Esophagus (tissue), 2 donors: ENCODE data around the gene TNS1. TPM values are rescaled to one million over a fixed set of nuclear protein-coding genes. Genes with fewer than 3 reads are reported as not detected.

Experiments
- H3K27ac ChIP-seq, 2 donors: one replicate each; pipeline ENCODE4 v1.5.1; 2013; ENCODE audit warnings: low read depth in 2 of 2, mild to moderate bottlenecking in 2 of 2, inconsistent platforms in 1 of 2, low read length in 1 of 2, moderate library complexity in 1 of 2
- H3K27me3 ChIP-seq, 2 donors: one replicate each; pipeline ENCODE4 v1.6.1; 2013; ENCODE audit warnings: low read length in 2 of 2, control low read depth in 1 of 2, mild to moderate bottlenecking in 1 of 2; ENCODE audit not compliant: insufficient read depth in 2 of 2, control insufficient read depth in 1 of 2
- H3K36me3 ChIP-seq, 2 donors: one replicate each; pipeline ENCODE4 v1.6.1; 2013; ENCODE audit warnings: low read length in 1 of 2; ENCODE audit not compliant: control insufficient read depth in 2 of 2, insufficient read depth in 2 of 2
- H3K4me1 ChIP-seq, 2 donors: one replicate each; pipeline ENCODE4 v1.6.1; 2013; ENCODE audit warnings: low read length in 1 of 2; ENCODE audit not compliant: control insufficient read depth in 2 of 2, insufficient read depth in 2 of 2
- H3K4me3 ChIP-seq, 2 donors: one replicate each; pipeline ENCODE4 v1.5.1; 2013; ENCODE audit warnings: low read length in 2 of 2, mild to moderate bottlenecking in 2 of 2, low read depth in 1 of 2, moderate library complexity in 1 of 2
- H3K9me3 ChIP-seq, 2 donors: one replicate each; pipeline ENCODE4 v1.6.1; 2013; ENCODE audit warnings: mild to moderate bottlenecking in 2 of 2, low read depth in 1 of 2, low read length in 1 of 2, moderate library complexity in 1 of 2; ENCODE audit not compliant: control insufficient read depth in 2 of 2, insufficient read depth in 1 of 2
- WGBS, 2 donors: extraction: QIAGEN DNeasy Blood & Tissue Kit; methylation state at CpG; one replicate each; pipeline ENCODE4 v1.1.7; 2013; 5-methylcytosine and 5-hydroxymethylcytosine counted together
- polyA plus RNA-seq, 2 donors: library from polyadenylated mRNA; stranded (reverse); fragments of 200-250 nt; gene quantifications; one replicate each; pipeline ENCODE4 v1.2.3, GENCODE V29; 2013
- donor health status: healthy with polysubstance abuse.
- donor health status: Bipolar disorder and iron deficiency.

The TNS1 gene
- polyA plus RNA-seq, 2 donors, result 28.3 to 39.0 TPM

- Histone ChIP-seq H3K4me1 (peaks cover 14 to 22% of the 10 kb centered on the region in 2 donors), H3K27ac (peak overlapping the region in 1 of 2 donors; percentile 2), H3K4me3 (no peak overlapping the region), H3K27me3 (no peaks in the 10 kb centered on the region), H3K36me3 (peaks cover 0 to 4% of the 10 kb centered on the region in 2 donors), H3K9me3 (no peaks in the 10 kb centered on the region)
- 82 to 86% methylated on average over 7 of the region's 7 CpGs for WGBS, 2 donors
Observed at GRCh38 chr2:217854684-217855420, 147.9 kb downstream of the TNS1 start.

- H3K4me1 ChIP-seq, result peaks cover 14 to 26% of the 10 kb centered on the region in 2 donors
- no peaks in the 10 kb centered on the region for H3K9me3 ChIP-seq
- H3K27ac ChIP-seq, result peak overlapping the region; percentile 14 to 47
- H3K27me3 ChIP-seq, result no peaks in the 10 kb centered on the region
- H3K36me3 ChIP-seq, result peaks cover 0 to 4% of the 10 kb centered on the region in 2 donors
- no peak overlapping the region for H3K4me3 ChIP-seq
- WGBS, 2 donors, result 57 to 64% methylated on average over 3 of the region's 3 CpGs
Observed at GRCh38 chr2:217853961-217854360, 148.8 kb downstream of the TNS1 start.

DNA sequence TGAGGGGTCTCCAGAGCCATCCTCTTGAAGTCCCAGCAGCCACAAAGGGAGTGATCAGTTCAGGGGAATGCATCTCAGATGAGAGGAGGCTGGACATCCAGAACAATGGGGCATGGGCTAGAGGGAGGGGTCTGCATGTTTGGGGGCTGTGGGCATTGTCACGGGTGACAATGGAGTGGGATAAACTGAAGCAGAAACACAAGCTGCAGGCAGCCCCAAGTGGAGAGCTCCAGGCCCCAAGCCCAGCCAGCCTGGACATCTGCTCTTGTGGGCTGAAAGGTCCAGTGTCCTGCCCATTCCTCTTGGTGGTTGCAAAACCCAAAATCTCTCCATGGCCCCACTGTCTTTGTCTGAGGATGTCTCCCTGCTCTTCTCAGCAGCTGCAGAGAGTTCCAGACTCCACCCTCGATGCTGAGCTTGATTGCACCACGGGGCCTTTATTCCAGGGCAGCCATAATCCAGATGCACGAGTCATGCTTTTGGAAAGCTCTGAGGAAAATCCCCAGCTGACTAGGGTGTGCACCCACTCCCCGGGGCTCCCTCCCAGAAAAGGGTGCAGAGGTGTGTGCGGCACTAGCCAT lies 149.4 kb downstream of the TNS1 start:
- Histone ChIP-seq H3K27me3 (no peaks in the 10 kb centered on the region), H3K4me3 (no peak overlapping the region), H3K4me1 (peaks cover 14 to 29% of the 10 kb centered on the region in 2 donors), H3K36me3 (peaks cover 0 to 9% of the 10 kb centered on the region in 2 donors), H3K9me3 (no peaks in the 10 kb centered on the region), H3K27ac (peak overlapping the region in 1 of 2 donors; percentile 47)
- WGBS, 2 donors, result 24 to 33% methylated on average over 6 of the region's 6 CpGs

- Histone ChIP-seq H3K4me1 (peaks cover 14 to 33% of the 10 kb centered on the region in 2 donors), H3K9me3 (no peaks in the 10 kb centered on the region), H3K27me3 (no peaks in the 10 kb centered on the region), H3K4me3 (no peak overlapping the region), H3K27ac (peak overlapping the region; percentile 29 to 36), H3K36me3 (peaks cover 4 to 14% of the 10 kb centered on the region in 2 donors)
- WGBS, 2 donors, result 67 to 73% methylated on average over 9 of the region's 9 CpGs
Observed at GRCh38 chr2:217852555-217853211, 150.1 kb downstream of the TNS1 start.

GRCh38 chr2:217851191-217852020 lies 151.4 kb downstream of the TNS1 start:
- peaks cover 14 to 43% of the 10 kb centered on the region in 2 donors for H3K4me1 ChIP-seq
- WGBS, 2 donors, result 41 to 59% methylated on average over 2 of the region's 2 CpGs

DNA sequence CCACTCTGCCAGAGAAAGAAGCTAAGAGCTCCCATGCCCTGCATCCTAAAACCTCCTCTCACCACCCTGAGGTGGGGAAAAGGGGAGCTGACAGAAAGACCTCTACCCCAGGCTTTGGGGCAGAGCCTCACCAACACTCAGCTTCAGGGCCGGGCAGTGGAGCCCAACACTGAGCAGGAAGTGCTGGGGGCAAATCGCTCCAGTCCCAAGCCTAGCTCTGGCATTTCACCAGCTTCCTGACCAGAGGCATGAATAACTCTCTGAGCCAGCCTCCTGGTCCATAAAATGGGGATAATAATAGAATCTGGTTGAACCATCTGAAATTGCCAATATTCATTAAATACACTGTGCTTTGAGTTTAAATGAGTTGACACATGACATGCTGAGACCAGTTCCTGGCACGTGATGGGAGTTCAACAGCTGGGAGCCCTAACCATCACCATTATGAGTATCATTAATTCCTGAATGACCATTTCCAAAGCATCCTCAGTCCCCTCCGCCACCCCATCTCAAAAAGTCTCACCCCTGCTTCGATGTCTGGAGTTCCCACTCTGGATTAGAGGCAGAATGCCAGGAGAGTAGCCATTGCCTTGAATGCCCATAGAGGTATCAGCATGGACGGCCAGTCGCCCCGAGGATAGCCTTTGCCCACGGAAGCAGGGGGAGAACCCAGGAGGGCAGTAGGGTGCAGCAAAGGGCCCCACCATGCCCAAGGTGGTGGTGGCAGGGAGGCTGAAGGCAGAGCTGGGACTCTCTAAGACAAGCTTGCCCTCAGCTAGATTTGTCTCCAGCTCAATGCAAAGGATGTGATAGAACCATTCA lies 153.4 kb downstream of the TNS1 start:
- H3K9me3 ChIP-seq, result no peaks in the 10 kb centered on the region
- peaks cover 8 to 18% of the 10 kb centered on the region in 2 donors for H3K36me3 ChIP-seq
- H3K27ac ChIP-seq, result peak overlapping the region in 1 of 2 donors; percentile 73
- no peaks in the 10 kb centered on the region for H3K27me3 ChIP-seq
- H3K4me3 ChIP-seq, result no peak overlapping the region
- peaks cover 14 to 42% of the 10 kb centered on the region in 2 donors for H3K4me1 ChIP-seq
- WGBS, 2 donors, result 66 to 71% methylated on average over 9 of the region's 9 CpGs

More at GRCh38 chr2:217851191-217852020, 151.4 kb downstream of the TNS1 start:
- Histone ChIP-seq H3K9me3 (no peaks in the 10 kb centered on the region), H3K27ac (peak overlapping the region; percentile 43 to 58), H3K36me3 (peaks cover 4 to 22% of the 10 kb centered on the region in 2 donors), H3K4me3 (no peak overlapping the region), H3K27me3 (no peaks in the 10 kb centered on the region)

DNA sequence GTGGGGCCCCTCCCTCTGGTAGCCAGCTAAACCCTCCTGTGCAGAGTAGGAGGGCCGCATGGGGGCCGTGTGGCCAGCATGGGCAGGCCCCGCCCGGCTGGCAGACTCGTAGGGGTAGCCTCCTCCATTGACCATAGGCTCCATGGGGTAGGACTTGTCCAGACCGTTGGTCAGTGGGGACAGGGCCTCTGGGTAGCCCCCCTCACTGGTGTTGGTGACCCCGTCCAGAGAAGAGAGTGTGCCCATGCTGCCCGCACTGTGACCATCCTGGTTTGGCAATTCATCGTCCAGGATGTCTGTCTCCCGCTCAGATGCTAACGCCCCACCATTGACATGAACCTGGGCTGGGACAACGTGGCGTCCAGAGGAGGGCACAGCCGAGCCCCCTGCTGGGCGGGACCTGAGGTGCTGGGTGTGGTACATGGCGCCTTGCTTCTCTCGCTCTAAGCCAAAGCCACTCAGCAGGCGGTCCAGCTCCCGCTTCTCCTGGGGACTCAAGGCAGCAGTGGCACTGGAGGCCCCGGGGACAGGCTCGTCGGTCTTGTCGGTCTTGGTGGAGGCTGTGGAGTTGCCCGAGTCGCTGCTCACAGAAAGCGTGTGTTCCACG lies 154.3 kb downstream of the TNS1 start:
- H3K27ac ChIP-seq, result peak overlapping the region in 1 of 2 donors; percentile 17
- no peaks in the 10 kb centered on the region for H3K27me3 ChIP-seq
- H3K36me3 ChIP-seq, result peaks cover 8 to 18% of the 10 kb centered on the region in 2 donors
- whole genome bisulfite sequencing, 2 donors, result 90 to 92% methylated on average over 26 to 27 of the region's 27 CpGs
- no peaks in the 10 kb centered on the region for H3K9me3 ChIP-seq
- H3K4me1 ChIP-seq, result peaks cover 11 to 42% of the 10 kb centered on the region in 2 donors
- no peak overlapping the region for H3K4me3 ChIP-seq

GRCh38 chr2:217847552-217848350 lies 155.0 kb downstream of the TNS1 start:
- Histone ChIP-seq H3K4me1 (peaks cover 9 to 35% of the 10 kb centered on the region in 2 donors), H3K9me3 (no peaks in the 10 kb centered on the region), H3K4me3 (no peak overlapping the region), H3K27me3 (no peaks in the 10 kb centered on the region), H3K36me3 (peaks cover 8 to 18% of the 10 kb centered on the region in 2 donors), H3K27ac (peak overlapping the region in 1 of 2 donors; percentile 27)
- 88% methylated on average over 20 of the region's 20 CpGs for WGBS, 2 donors
